ENCODE results near the gene MAP2K5. TPM values are rescaled to one million over a fixed set of nuclear protein-coding genes. Genes with fewer than 3 reads are reported as not detected.
A peak's percentile ranks its signal among the peaks of the same experiment; 100 is the strongest.

Gene MAP2K5
- total RNA-seq, 1 experiment from 2014 or later: 3.2 TPM

DNA sequence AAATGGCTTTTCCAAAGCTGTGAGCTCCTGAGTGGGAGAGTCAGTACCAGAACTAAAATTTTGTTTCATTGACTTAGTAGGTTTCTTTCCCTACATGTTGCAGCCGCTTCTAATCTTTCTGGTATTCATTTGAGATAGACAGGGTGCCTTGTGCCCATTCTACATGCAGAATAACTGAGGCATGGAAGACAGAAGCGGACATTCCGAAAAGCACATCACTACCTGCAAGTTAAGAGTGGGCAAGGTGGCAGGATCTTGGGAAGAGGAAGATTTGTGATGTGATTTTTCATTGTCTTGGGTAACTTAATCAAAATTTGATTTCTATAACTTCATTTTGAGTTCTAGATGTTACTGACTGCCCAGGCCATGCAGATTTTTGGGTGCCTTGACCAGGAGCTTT, 2.0 kb downstream of the MAP2K5 start:
- no peaks in the 10 kb centered on the region; the same call in 1 of the 2 replicates for H3K27me3 ChIP-seq (ENCODE audit: control insufficient read depth, insufficient read depth, low read length)
- DNase-seq: no peak
- H3K36me3 ChIP-seq (replicated peaks; ENCODE audit: control insufficient read depth, insufficient read depth, low read length): no peaks in the 10 kb centered on the region; the same call in 1 of the 2 replicates
- H3K4me3 ChIP-seq (ENCODE audit: insufficient read depth, low read depth, low read length): no peak overlapping the region

DNA sequence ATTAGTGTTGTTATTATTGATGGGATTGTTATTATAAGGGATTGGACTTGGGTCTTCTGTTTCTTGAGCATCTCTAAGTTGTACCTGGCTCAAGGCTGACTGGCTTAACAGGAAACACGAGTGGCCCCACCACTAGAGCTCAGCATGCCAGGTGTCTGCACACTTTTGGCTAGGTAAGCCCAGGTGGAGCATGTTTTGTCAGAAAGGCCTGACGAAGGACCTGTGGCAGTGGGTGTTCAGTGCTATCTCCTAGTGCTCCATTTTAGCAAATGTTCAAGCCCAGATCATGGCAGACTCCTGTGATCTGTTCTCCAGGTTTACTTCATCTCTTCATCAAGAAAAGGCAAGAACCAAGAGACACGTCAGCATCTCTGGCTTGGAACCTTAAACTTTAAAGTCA, 3.4 kb downstream of the MAP2K5 start:
- no peak for DNase-seq
- no peak overlapping the region for H3K4me3 ChIP-seq (ENCODE audit: insufficient read depth, low read depth, low read length)
- H3K27me3 ChIP-seq (ENCODE audit: control insufficient read depth, insufficient read depth, low read length): no peaks in the 10 kb centered on the region; the same call in 1 of the 2 replicates
- H3K36me3 ChIP-seq (replicated peaks; ENCODE audit: control insufficient read depth, insufficient read depth, low read length): no peaks in the 10 kb centered on the region; the same call in 1 of the 2 replicates

DNA sequence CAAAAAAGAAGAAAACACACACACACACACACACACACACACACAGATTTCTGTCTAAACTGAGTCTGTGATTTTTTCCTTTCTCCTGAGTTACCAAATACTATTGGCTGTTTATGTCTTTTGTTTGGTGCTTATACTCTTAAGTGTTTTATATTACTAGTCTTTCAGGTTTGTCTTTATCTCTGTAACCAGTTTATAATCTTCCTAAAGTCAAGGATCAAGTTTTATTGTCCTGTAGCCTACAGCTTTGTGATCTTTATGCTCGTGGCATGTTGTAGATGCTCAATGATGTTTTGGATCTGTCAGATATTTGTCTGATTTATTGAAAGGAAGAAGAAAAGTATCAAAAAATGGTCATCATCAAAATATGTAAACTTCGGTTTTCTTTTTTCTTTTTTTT, 4.6 kb downstream of the MAP2K5 start:
- no peak for DNase-seq
- H3K4me3 ChIP-seq (ENCODE audit: insufficient read depth, low read depth, low read length): no peak overlapping the region

DNA sequence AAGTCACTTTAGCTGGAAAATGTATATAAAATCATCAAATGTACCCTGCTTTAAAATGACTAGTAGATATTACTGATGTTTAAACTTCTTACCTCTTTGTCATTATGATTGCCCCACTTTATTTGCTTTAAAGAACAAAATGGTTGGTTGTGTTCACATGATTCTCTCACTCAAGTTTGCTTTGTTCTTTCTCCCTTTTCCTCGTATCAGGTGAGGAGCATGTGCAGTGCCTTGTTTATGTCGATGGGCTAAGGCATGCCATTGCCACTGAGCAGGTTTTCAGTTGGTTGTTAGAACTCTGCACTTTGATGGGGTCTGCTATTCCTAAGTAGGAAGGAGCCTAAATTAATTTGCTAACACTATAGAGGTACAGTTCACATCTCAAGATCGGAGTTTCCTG, 5.3 kb downstream of the MAP2K5 start:
- DNase-seq: no peak
- Histone ChIP-seq H3K36me3 (replicated peaks; ENCODE audit: control insufficient read depth, insufficient read depth, low read length) (peaks cover 2% of the 10 kb centered on the region), H3K27me3 (ENCODE audit: control insufficient read depth, insufficient read depth, low read length) (no peaks in the 10 kb centered on the region), H3K4me3 (ENCODE audit: insufficient read depth, low read depth, low read length) (no peak overlapping the region)

More for the DNA sequence above, 4.6 kb downstream of the MAP2K5 start:
- H3K36me3 ChIP-seq (replicated peaks; ENCODE audit: control insufficient read depth, insufficient read depth, low read length): peaks cover 2% of the 10 kb centered on the region
- no peaks in the 10 kb centered on the region for H3K27me3 ChIP-seq (ENCODE audit: control insufficient read depth, insufficient read depth, low read length)

DNA sequence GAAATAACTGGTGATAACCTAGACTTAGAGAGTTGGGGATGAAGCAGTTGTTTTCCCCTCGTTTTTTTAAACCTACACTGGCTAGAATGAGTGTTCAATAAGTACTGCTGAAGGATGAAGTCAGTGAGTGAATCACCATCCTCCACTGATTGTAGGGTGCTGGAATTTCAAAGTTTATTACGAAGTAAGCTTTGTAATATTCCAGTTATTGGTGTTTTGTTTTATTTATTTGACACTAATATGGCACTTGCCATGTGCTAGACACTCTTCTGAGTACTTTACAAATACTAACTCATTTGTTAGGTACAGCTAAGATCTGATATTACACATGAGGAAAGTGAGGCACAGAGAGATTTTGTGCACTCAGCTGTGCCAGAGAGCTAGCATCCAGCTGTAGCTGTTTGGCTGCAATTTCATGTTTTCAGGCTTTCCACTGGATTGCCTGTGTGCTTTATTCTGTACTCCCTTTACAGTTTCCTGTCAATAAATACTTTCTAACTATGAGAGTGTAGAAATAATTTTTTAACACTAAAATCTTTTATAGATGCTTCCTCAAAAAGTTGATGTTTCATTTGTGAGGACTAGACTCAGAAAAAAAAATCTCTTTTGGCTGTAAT, 5.8 kb downstream of the MAP2K5 start:
- no peaks in the 10 kb centered on the region for H3K27me3 ChIP-seq (ENCODE audit: control insufficient read depth, insufficient read depth, low read length)
- DNase-seq: no peak
- peaks cover 2% of the 10 kb centered on the region for H3K36me3 ChIP-seq (replicated peaks; ENCODE audit: control insufficient read depth, insufficient read depth, low read length)
- H3K4me3 ChIP-seq (ENCODE audit: insufficient read depth, low read depth, low read length): no peak overlapping the region

DNA sequence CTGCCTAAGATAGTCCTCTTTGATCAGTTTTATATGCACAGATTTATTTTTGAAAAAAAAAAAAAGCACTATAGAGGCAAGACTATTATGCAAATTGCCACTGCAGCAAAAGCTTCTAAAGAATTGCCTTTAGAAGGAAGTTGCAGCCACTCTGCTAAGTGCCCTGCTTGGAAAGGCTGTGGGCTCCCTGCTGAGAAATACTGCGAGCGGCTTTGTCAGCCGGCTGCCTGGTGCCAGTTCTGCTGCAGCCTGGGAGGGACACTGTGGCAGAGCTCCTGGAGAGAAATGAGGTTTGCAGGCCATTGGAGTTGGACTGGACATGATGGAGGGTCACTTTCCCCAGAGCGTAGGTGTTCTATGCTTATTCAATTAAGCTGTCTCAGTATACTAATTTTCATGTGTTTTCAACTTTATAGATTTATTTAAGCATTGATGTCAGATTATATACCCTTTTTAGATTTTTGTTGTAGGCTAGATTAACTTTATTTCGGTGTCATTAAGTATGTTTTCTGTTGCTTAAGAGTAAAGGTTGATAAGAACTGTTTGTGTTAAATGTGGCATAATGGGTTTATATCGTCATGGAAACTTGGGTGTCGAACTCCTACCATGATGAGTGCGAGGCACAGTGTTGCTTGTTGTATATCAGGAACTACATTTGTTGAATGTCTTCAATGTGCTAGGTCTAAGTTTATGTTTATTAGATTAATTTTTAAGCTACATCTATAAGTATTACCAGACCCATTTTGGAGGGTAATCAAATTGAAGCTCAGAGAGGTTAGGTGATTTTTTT, 6.6 kb downstream of the MAP2K5 start:
- Histone ChIP-seq H3K4me3 (ENCODE audit: insufficient read depth, low read depth, low read length) (no peak overlapping the region), H3K36me3 (replicated peaks; ENCODE audit: control insufficient read depth, insufficient read depth, low read length) (peaks cover 2% of the 10 kb centered on the region), H3K27me3 (ENCODE audit: control insufficient read depth, insufficient read depth, low read length) (no peaks in the 10 kb centered on the region)
- peak; percentile 71 for DNase-seq

DNA sequence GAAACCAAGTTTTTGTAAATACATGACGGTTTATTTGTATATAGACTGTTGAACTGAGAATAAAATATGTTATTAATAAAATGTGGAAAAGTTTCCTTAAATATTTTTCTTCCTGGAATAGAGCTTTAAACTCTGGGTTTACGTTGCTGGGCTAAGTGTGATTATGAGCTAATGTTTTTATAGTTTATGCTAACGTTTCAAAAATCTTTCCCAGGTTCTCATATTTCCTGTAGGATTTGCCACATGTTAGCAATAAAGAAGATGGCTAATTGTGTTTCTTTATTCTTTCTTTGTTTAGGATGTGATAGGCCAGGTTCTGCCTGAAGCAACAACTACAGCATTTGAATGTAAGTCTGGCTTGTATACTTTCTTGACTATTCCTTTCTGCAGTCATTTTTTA, 7.2 kb downstream of the MAP2K5 start:
- Histone ChIP-seq H3K4me3 (ENCODE audit: insufficient read depth, low read depth, low read length) (no peak overlapping the region), H3K27me3 (ENCODE audit: control insufficient read depth, insufficient read depth, low read length) (no peaks in the 10 kb centered on the region), H3K36me3 (replicated peaks; ENCODE audit: control insufficient read depth, insufficient read depth, low read length) (peaks cover 2% of the 10 kb centered on the region)
- no peak for DNase-seq

DNA sequence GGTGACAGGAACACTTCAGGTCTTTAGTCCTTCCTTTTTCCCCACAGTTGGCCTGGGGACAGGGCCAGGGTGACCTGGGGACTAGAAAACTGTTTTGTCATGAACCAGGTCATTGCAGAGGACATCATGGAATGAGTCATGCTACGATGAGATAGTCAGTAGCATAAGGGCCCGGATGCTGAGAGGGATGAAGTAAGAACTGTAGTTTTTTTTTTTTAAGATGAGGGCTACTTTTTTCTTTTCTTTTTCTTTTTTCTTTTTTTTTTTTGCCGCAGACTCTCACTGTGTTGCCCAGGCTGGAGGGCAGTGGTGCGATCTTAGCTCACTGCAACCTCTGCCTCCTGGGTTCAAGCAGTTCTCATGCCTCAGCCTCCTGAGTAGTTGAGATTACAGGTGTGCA, 8.0 kb downstream of the MAP2K5 start:
- Histone ChIP-seq H3K27me3 (ENCODE audit: control insufficient read depth, insufficient read depth, low read length) (no peaks in the 10 kb centered on the region), H3K36me3 (replicated peaks; ENCODE audit: control insufficient read depth, insufficient read depth, low read length) (peaks cover 2% of the 10 kb centered on the region), H3K4me3 (ENCODE audit: insufficient read depth, low read depth, low read length) (no peak overlapping the region)
- no peak for DNase-seq

DNA sequence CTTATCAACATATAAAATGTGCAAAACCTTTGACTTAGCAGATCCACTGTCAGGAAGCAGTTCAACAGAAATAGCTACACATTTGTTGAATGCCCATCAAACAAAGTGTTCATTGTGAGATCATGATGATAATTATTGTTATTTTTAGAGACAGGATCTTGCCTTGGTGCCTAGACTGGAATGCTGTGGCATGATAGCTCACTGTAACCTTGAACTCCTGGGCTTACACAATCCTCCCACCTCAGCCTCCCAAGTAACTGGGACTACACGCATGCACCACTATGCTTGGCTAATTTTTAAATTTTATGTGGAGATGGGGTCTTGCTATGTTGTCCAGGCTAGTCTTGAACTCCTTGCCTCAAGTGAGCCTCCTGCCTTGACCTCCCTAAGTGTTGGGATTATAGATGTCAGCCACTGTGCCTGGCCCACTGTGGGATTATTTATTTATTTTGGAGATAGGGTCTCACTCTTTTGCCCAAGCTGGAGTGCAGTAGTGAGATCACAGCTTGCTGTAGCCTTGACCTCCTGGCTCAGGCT, 8.8 kb downstream of the MAP2K5 start:
- no peak for DNase-seq
- no peaks in the 10 kb centered on the region for H3K27me3 ChIP-seq (ENCODE audit: control insufficient read depth, insufficient read depth, low read length)
- H3K4me3 ChIP-seq (ENCODE audit: insufficient read depth, low read depth, low read length): no peak overlapping the region
- peaks cover 2% of the 10 kb centered on the region for H3K36me3 ChIP-seq (replicated peaks; ENCODE audit: control insufficient read depth, insufficient read depth, low read length)

DNA sequence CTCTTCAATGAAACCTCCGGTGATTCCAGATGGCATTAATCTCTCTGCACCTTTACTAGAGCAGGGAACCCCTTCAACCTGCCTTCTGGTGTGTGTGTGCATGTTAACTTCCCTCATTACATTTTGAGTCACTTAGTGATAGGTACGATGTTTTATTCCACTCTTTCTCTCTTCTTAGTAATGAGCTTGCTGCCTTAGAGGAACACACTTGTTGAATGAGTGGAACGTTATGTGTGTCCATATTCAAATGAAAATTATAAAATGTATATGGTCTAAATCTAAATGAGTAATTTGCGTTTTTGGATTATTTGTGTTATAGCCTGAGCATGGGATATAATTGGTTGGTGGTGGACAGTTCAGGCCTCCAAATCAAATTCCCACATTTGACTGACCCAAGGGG, 12.1 kb downstream of the MAP2K5 start:
- no peak for DNase-seq
- Histone ChIP-seq H3K4me3 (ENCODE audit: insufficient read depth, low read depth, low read length) (no peak overlapping the region), H3K27me3 (ENCODE audit: control insufficient read depth, insufficient read depth, low read length) (no peaks in the 10 kb centered on the region), H3K36me3 (replicated peaks; ENCODE audit: control insufficient read depth, insufficient read depth, low read length) (peaks cover 2% of the 10 kb centered on the region)

DNA sequence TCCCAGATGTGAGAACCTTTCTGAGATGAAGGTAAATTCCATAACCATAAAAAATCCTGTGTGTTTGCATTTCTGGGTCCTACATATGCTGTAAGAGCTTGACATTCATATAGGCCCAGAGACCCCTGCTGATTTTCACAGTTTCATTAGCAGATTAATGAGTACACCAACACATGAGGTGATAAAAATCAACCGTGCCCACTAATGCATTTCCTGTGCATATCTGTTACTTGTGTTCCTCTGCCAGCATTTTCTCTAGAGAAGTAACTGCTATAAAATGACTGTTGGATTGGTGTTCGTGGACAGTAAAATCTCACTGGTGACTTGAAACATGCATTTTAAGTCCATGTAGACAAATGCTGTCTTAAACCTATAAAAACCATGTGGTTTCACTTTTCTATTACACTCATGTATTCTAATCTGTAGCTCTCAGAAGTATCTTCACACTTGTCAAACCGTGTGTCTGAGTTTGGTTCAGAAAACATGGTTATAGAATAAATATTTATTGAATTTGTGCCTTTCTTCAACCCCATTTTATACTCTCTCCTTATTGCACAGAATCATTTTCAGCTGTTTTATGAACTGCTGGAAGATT, 14.6 kb downstream of the MAP2K5 start:
- no peak for DNase-seq
- Histone ChIP-seq H3K27me3 (ENCODE audit: control insufficient read depth, insufficient read depth, low read length) (no peaks in the 10 kb centered on the region), H3K4me3 (ENCODE audit: insufficient read depth, low read depth, low read length) (no peak overlapping the region), H3K36me3 (replicated peaks; ENCODE audit: control insufficient read depth, insufficient read depth, low read length) (no peaks in the 10 kb centered on the region)

DNA sequence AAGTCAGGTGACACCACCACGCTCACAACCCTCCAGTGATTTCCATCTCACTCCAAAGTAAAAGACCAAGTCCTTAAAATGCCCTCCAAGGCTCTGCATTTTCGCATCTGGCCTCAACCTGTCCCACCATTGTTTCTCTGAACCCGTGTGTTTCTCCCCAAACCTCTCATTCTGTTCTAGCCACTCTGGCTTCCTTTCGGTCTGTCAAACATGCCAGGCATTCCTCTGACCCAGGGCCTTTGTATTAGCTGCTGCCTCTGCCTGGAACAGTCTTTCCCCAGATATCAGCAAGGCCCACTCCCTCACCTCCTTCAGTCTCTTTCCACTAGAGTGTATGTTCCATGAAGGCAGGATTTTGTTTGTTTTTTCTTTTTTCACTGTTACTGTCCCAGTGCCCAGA, 16.0 kb downstream of the MAP2K5 start:
- Histone ChIP-seq H3K36me3 (replicated peaks; ENCODE audit: control insufficient read depth, insufficient read depth, low read length) (no peaks in the 10 kb centered on the region), H3K27me3 (ENCODE audit: control insufficient read depth, insufficient read depth, low read length) (no peaks in the 10 kb centered on the region), H3K4me3 (ENCODE audit: insufficient read depth, low read depth, low read length) (no peak overlapping the region)
- peak; percentile 52 for DNase-seq

DNA sequence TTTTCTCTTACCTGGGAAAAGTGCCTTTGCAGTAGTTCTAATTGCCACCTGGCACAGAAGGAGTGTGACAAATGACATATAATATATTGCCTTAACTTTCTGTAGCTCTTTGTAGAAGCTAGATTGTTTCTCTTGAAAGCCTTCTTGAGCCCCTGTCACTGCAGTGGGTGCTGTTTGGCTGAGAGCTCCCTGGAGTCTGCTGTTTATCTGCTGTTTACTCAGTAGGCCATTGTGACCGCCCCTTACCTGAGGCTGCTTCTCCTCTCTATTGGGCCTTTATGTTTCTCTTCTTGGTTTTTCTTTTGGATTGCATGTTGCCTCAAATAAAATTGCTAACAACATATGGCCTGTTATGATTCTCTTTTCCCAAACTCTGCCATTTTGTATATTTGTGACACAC, 16.7 kb downstream of the MAP2K5 start:
- H3K4me3 ChIP-seq (ENCODE audit: insufficient read depth, low read depth, low read length): no peak overlapping the region
- H3K27me3 ChIP-seq (ENCODE audit: control insufficient read depth, insufficient read depth, low read length): no peaks in the 10 kb centered on the region
- H3K36me3 ChIP-seq (replicated peaks; ENCODE audit: control insufficient read depth, insufficient read depth, low read length): no peaks in the 10 kb centered on the region
- DNase-seq: no peak

DNA sequence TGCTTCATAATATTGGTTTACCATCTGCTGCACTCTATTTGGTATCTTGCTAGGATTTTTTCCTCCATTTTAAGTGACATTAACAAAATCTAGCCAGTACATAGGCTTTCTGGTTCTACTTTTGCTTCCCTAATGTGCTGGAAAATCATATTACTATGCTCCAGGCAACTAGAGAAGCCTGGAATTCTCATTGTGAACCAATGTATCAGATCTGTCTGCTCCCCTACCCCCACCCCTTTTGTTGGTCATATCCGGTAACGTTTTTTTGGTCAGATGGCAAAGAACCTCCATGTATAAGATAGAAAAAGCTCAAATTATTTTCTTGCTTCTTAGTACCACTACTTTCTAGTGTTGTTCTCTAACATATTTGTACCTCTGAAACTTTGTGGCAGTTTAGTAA, 17.1 kb downstream of the MAP2K5 start:
- Histone ChIP-seq H3K4me3 (ENCODE audit: insufficient read depth, low read depth, low read length) (no peak overlapping the region), H3K36me3 (replicated peaks; ENCODE audit: control insufficient read depth, insufficient read depth, low read length) (no peaks in the 10 kb centered on the region), H3K27me3 (ENCODE audit: control insufficient read depth, insufficient read depth, low read length) (no peaks in the 10 kb centered on the region)
- DNase-seq: no peak

DNA sequence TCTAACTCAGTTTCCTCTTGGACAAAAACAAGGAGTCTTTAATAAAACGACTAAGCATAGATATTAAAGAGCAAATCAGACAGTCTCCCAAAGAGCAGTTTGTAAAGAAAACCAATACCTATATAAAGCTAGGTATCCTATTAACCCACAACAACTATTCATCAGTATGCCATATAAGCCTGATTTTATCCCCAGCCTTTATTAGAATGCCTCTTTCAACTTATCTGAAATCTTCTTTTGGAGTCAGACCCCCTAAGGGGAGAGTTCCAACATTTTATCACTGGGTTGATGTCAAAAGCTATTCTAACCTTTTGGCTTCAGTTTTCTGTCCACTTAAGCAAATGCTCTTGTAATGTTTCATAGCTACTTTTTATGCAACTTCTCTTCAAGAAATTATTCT, 17.8 kb downstream of the MAP2K5 start:
- no peak for DNase-seq
- no peaks in the 10 kb centered on the region for H3K27me3 ChIP-seq (ENCODE audit: control insufficient read depth, insufficient read depth, low read length)
- H3K4me3 ChIP-seq (ENCODE audit: insufficient read depth, low read depth, low read length): no peak overlapping the region
- H3K36me3 ChIP-seq (replicated peaks; ENCODE audit: control insufficient read depth, insufficient read depth, low read length): no peaks in the 10 kb centered on the region

All from H7 (cell line).